Natural killer cell (primary cell): ENCODE measurements around the gene KIF6. TPM values are rescaled to one million over a fixed set of nuclear protein-coding genes. Genes with fewer than 3 reads are reported as not detected.

Experiments
- ATAC-seq, 3 donors: fragments of 150-1000 bp in 2 of 3; fragments of 200-7000 bp in 1 of 3; cut with Tn5 transposase; 1 replicate in 1 of 3; 2 replicates in 2 of 3; pipeline ENCODE4 v1.10.0; 2021; ENCODE audit warnings: mild to moderate bottlenecking in 2 of 3, moderate library complexity in 2 of 3
- DNase-seq, 2 donors: peaks; one replicate each; pipeline versions ENCODE4 v3.0.0 to v3.0.0-alpha.2; 2013 to 2021; ENCODE audit warnings: mixed read lengths in 1 of 2
- H3K27ac ChIP-seq: one replicate; pipeline ENCODE4 v1.5.1; 2013; ENCODE audit warnings: mild to moderate bottlenecking, low read length
- H3K27me3 ChIP-seq: one replicate; pipeline ENCODE4 v1.6.1; 2013; ENCODE audit warnings: low read length; ENCODE audit not compliant: control insufficient read depth, insufficient read depth
- H3K36me3 ChIP-seq: one replicate; pipeline ENCODE4 v1.6.1; 2013; ENCODE audit warnings: low read length; ENCODE audit not compliant: control insufficient read depth, insufficient read depth
- H3K4me1 ChIP-seq: one replicate; pipeline ENCODE4 v1.6.1; 2013; ENCODE audit warnings: low read length; ENCODE audit not compliant: control insufficient read depth, insufficient read depth
- H3K4me3 ChIP-seq: one replicate; pipeline ENCODE4 v1.5.1; 2013; ENCODE audit warnings: low read length
- H3K9me3 ChIP-seq: one replicate; pipeline ENCODE4 v1.6.1; 2013; ENCODE audit warnings: low read length; ENCODE audit not compliant: control insufficient read depth, insufficient read depth
- H3K27ac Mint-ChIP-seq, 2 donors: one replicate each; pipeline ENCODE4 v1.8.0; 2022; ENCODE audit warnings: mild to moderate bottlenecking in 2 of 2, mixed read lengths in 2 of 2, moderate library complexity in 1 of 2
- H3K27me3 Mint-ChIP-seq, 2 donors: one replicate each; pipeline ENCODE4 v1.8.0; 2022; ENCODE audit warnings: low read depth in 2 of 2, mixed read lengths in 2 of 2
- H3K36me3 Mint-ChIP-seq: one replicate; pipeline ENCODE4 v1.8.0; 2022; ENCODE audit warnings: mixed read lengths
- H3K4me1 Mint-ChIP-seq, 2 donors: one replicate each; pipeline ENCODE4 v1.8.0; 2022; ENCODE audit warnings: mixed read lengths in 2 of 2
- H3K4me3 Mint-ChIP-seq: one replicate; pipeline ENCODE4 v1.8.0; 2022; ENCODE audit warnings: mild to moderate bottlenecking, moderate library complexity, mixed read lengths
- H3K9me3 Mint-ChIP-seq, 2 donors: one replicate each; pipeline ENCODE4 v1.8.0; 2022; ENCODE audit warnings: mixed read lengths in 2 of 2
- WGBS: methylation state at CpG from one replicate; pipeline ENCODE4 v1.1.7; 2013; ENCODE audit warnings: missing lambda C conversion rate; ENCODE audit not compliant: insufficient coverage; 5-methylcytosine and 5-hydroxymethylcytosine counted together
- intact Hi-C: fragments of 100-400 bp; cut with micrococcal nuclease; formaldehyde crosslinking; loops from one replicate; pipeline ENCODE4 v1.14.2; 2022
- total RNA-seq, 4 donors: library from RNA; stranded (reverse); fragments of 120-200 nt in 1 of 4; gene quantifications; one replicate each; pipeline versions ENCODE4 v1.2.3 to v1.2.4, GENCODE V29; 2013 to 2022
- TF ChIP-seq, protein P1 (sequence below): fragments of 200-600 bp; IDR thresholded peaks from one replicate; pipeline ENCODE4 v1.8.0; 2022; ENCODE audit warnings: antibody characterized with exemption

KIF6 gene
- total RNA-seq, 3 donors from 2014 or later (not counting 1 experiment from before 2014, with no cell fraction given), result not detected

DNA sequence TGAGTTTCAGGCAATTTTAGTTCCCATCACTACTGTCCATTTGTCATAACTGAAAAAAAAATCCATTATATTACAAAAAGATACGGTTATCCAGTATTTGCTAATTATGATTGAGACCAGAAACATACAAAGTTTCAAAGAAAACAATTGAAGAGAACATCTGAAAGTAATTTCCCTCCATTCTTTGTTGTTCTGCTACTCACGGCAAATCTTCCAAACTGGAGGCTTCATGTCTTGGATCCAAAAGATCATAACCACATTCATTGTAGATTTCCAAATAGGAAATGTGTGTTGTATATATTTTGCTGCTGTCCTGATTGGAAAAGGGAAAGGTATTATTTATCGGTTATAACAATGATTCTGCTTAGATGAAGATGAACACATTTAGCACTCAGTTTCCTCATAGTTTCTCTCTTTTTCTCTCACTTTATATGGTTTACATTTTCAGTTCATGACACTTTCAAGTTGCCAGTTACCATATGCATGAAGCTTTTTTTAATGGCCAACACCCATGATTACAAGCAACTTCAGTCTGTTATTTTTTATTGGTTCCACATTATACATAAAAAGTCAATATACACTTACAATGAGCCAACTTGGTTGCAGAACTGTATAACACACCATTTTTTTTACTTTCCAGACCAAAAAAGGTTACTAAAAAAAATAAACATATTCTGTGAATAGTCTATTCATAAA, 90.4 kb downstream of the KIF6 start:
- peaks cover 14 to 33% of the 10 kb centered on the region in 2 donors for H3K27me3 Mint-ChIP-seq
- TF ChIP-seq, protein P1, sequence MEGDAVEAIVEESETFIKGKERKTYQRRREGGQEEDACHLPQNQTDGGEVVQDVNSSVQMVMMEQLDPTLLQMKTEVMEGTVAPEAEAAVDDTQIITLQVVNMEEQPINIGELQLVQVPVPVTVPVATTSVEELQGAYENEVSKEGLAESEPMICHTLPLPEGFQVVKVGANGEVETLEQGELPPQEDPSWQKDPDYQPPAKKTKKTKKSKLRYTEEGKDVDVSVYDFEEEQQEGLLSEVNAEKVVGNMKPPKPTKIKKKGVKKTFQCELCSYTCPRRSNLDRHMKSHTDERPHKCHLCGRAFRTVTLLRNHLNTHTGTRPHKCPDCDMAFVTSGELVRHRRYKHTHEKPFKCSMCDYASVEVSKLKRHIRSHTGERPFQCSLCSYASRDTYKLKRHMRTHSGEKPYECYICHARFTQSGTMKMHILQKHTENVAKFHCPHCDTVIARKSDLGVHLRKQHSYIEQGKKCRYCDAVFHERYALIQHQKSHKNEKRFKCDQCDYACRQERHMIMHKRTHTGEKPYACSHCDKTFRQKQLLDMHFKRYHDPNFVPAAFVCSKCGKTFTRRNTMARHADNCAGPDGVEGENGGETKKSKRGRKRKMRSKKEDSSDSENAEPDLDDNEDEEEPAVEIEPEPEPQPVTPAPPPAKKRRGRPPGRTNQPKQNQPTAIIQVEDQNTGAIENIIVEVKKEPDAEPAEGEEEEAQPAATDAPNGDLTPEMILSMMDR, result no peak
- DNase-seq (no peak), ATAC-seq (no peak)
- no peak overlapping the region for H3K4me3 Mint-ChIP-seq
- Histone ChIP-seq H3K4me1 (no peaks in the 10 kb centered on the region), H3K27me3 (peaks cover 4% of the 10 kb centered on the region), H3K36me3 (no peaks in the 10 kb centered on the region), H3K9me3 (no peaks in the 10 kb centered on the region), H3K4me3 (no peak overlapping the region), H3K27ac (no peak overlapping the region)
- 100% methylated on average over 1 of the region's 3 CpGs for WGBS
- H3K4me1 Mint-ChIP-seq, result no peaks in the 10 kb centered on the region
- no peaks in the 10 kb centered on the region for H3K9me3 Mint-ChIP-seq
- H3K36me3 Mint-ChIP-seq, result no peaks in the 10 kb centered on the region
- intact Hi-C loops, result no loop called here
- H3K27ac Mint-ChIP-seq, result no peak overlapping the region

DNA sequence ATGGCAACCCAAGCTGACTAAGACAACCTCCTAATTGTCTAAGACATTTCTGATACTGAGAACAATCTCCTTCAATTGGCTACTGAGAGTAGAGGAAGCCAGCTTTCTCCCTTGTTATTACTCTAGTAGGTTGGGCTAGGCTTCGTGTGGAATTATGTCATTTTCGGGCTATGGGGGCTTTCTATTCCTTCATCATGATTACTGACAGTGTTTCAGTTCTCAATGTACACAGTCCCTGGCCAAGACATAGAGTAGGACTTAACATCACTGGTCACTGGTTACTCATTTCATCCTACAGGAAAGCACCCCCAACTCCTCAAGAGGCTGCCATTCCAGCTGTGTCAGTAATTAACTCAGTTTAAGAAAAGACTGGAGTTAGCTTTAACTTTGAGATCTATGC, 100.0 kb downstream of the KIF6 start:
- Mint-ChIP-seq H3K36me3 (no peaks in the 10 kb centered on the region), H3K9me3 (no peaks in the 10 kb centered on the region), H3K4me1 (no peaks in the 10 kb centered on the region), H3K27ac (no peak overlapping the region), H3K4me3 (no peak overlapping the region), H3K27me3 (peaks cover 10 to 22% of the 10 kb centered on the region in 2 donors)
- no peak for ATAC-seq
- Histone ChIP-seq H3K27ac (no peak overlapping the region), H3K4me3 (no peak overlapping the region), H3K27me3 (no peaks in the 10 kb centered on the region), H3K4me1 (no peaks in the 10 kb centered on the region), H3K36me3 (no peaks in the 10 kb centered on the region), H3K9me3 (no peaks in the 10 kb centered on the region)
- TF ChIP-seq, protein P1, result no peak
- WGBS, result 89% methylated on average over 1 of the region's 2 CpGs
- DNase-seq, result no peak
- intact Hi-C loops, result no loop called here

DNA sequence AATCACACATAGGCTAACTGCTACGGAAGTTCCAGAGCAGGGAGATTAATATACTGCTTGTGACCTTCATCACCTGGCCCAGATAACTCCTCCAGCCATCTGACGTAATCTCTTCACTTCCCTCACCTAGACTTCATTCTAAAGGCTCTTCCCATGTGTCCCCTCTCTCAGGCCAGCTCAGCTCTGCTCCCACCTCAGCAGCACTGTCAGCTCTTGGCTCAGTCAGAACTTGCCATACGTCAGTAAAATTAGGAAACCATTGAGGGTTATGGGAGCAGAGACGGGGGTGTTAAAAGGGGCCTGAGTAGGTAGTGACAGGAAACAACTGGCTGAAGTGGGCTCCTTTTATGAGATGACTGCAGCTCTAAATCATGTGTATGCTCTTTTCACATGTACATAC, 101.5 kb downstream of the KIF6 start:
- peaks cover 8 to 18% of the 10 kb centered on the region in 2 donors for H3K27me3 Mint-ChIP-seq
- 83% methylated on average over 4 of the region's 4 CpGs for WGBS
- TF ChIP-seq, protein P1, result no peak
- intact Hi-C loops, result no loop called here
- Histone ChIP-seq H3K9me3 (no peaks in the 10 kb centered on the region), H3K36me3 (no peaks in the 10 kb centered on the region), H3K4me1 (no peaks in the 10 kb centered on the region), H3K4me3 (no peak overlapping the region), H3K27me3 (no peaks in the 10 kb centered on the region), H3K27ac (no peak overlapping the region)
- H3K4me3 Mint-ChIP-seq, result no peak overlapping the region
- H3K4me1 Mint-ChIP-seq, result no peaks in the 10 kb centered on the region
- no peaks in the 10 kb centered on the region for H3K36me3 Mint-ChIP-seq
- no peaks in the 10 kb centered on the region for H3K9me3 Mint-ChIP-seq
- H3K27ac Mint-ChIP-seq, result no peak overlapping the region
- ATAC-seq, result no peak
- DNase-seq, result no peak

DNA sequence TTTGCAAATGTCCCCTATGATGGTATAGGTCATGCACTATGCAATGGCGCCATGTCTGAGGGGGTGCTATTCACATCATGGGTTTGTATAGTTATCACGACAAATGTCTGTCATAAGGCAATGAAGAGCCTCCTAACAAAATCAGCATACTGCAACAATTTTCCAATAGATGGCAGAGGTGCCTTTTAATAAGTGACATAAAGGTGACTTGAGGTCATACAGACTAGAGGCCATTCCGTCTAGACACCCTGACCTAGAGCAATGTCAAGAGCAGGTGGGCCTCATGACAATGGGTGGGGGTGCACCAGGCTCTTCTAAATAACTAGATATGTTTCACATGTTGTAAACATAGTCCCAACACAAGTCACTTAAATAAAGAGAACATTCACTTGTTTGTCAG, 107.7 kb downstream of the KIF6 start:
- no peaks in the 10 kb centered on the region for H3K36me3 Mint-ChIP-seq
- H3K27ac ChIP-seq, result no peak overlapping the region
- no peak overlapping the region for H3K27ac Mint-ChIP-seq
- intact Hi-C loops, result no loop called here
- ATAC-seq (no peak), DNase-seq (no peak)
- H3K9me3 Mint-ChIP-seq, result no peaks in the 10 kb centered on the region
- 88% methylated on average over 3 of the region's 3 CpGs for WGBS
- no peaks in the 10 kb centered on the region for H3K36me3 ChIP-seq
- no peaks in the 10 kb centered on the region for H3K4me1 ChIP-seq
- no peak overlapping the region for H3K4me3 ChIP-seq
- H3K4me1 Mint-ChIP-seq, result no peaks in the 10 kb centered on the region
- TF ChIP-seq, protein P1, result no peak
- no peak overlapping the region for H3K4me3 Mint-ChIP-seq
- H3K27me3 Mint-ChIP-seq, result peaks cover 0 to 16% of the 10 kb centered on the region in 2 donors
- H3K27me3 ChIP-seq, result no peaks in the 10 kb centered on the region
- H3K9me3 ChIP-seq, result no peaks in the 10 kb centered on the region
